ENCODE results near the gene C1orf167.

The C1orf167 gene

GRCh38 chr1:11769274-11769673 is 7.3 kb downstream of the C1orf167 start:
- DNase-seq (ENCODE audit: low read depth) = no peak
- no peak overlapping the region for H3K4me3 ChIP-seq (ENCODE audit: low read depth, low read length)
- no peak for TF ChIP-seq CTCF (conservative IDR thresholded peaks at IDR 0.05; ENCODE audit: low read depth, low read length)

GRCh38 chr1:11770011-11770410 is 8.0 kb downstream of the C1orf167 start:
- no peak for DNase-seq (ENCODE audit: low read depth)
- H3K4me3 ChIP-seq (ENCODE audit: low read depth, low read length) = no peak overlapping the region

GRCh38 chr1:11771481-11772043 is 9.6 kb downstream of the C1orf167 start:
- no peak for TF ChIP-seq CTCF (conservative IDR thresholded peaks at IDR 0.05; ENCODE audit: low read depth, low read length)
- no peak overlapping the region for H3K4me3 ChIP-seq (ENCODE audit: low read depth, low read length)
- no peak for DNase-seq (ENCODE audit: low read depth)

More at GRCh38 chr1:11770011-11770410, 8.0 kb downstream of the C1orf167 start:
- TF ChIP-seq CTCF (conservative IDR thresholded peaks at IDR 0.05; ENCODE audit: low read depth, low read length) = no peak

- H3K4me3 ChIP-seq (ENCODE audit: low read depth, low read length) = no peak overlapping the region
- no peak for TF ChIP-seq CTCF (conservative IDR thresholded peaks at IDR 0.05; ENCODE audit: low read depth, low read length)
- DNase-seq (ENCODE audit: low read depth) = no peak
Measured at GRCh38 chr1:11772458-11772857, 10.5 kb downstream of the C1orf167 start.

- no peak for DNase-seq (ENCODE audit: low read depth)
- TF ChIP-seq CTCF (conservative IDR thresholded peaks at IDR 0.05; ENCODE audit: low read depth, low read length) = no peak
- no peak overlapping the region for H3K4me3 ChIP-seq (ENCODE audit: low read depth, low read length)
Measured at GRCh38 chr1:11774753-11775152, 12.8 kb downstream of the C1orf167 start.

- no peak for DNase-seq (ENCODE audit: low read depth)
- no peak overlapping the region for H3K4me3 ChIP-seq (ENCODE audit: low read depth, low read length)
- no peak for TF ChIP-seq CTCF (conservative IDR thresholded peaks at IDR 0.05; ENCODE audit: low read depth, low read length)
Measured at GRCh38 chr1:11777658-11778322, 15.8 kb downstream of the C1orf167 start.

- no peak for DNase-seq (ENCODE audit: low read depth)
- TF ChIP-seq CTCF (conservative IDR thresholded peaks at IDR 0.05; ENCODE audit: low read depth, low read length) = no peak
- H3K4me3 ChIP-seq (ENCODE audit: low read depth, low read length) = no peak overlapping the region
Measured at GRCh38 chr1:11778336-11778735, 16.3 kb downstream of the C1orf167 start.
